PC-3 (cell line): ENCODE data around the gene ARL6IP6. TPM values are rescaled to one million over a fixed set of nuclear protein-coding genes. Genes with fewer than 3 reads are reported as not detected.

Source experiments
- ATAC-seq: fragments of 200-7000 bp; cut with Tn5 transposase; 2 replicates; pipeline ENCODE4 v1.9.1; 2020; ENCODE audit warnings: mild to moderate bottlenecking, moderate library complexity
- BruUV-seq: library from RNA; stranded (reverse); fragments of 400-500 nt; replicated peaks from 2 replicates; lab custom pipeline; 2021; lab: Mats Ljungman, UMichigan
- CTCF ChIA-PET: fragments of 300-600 bp; sonication (Branson Sonifier 250); formaldehyde crosslinking; loops from one replicate; lab custom pipeline; 2022; ENCODE audit warnings: antibody characterized with exemption; lab: Charles Lee
- POLR2A ChIA-PET: fragments of 300-600 bp; sonication (Branson Sonifier 250); formaldehyde crosslinking; loops from one replicate; lab custom pipeline; 2022; ENCODE audit warnings: antibody characterized with exemption; ENCODE audit not compliant: unreplicated experiment; lab: Charles Lee
- DNase-seq: peaks from one replicate; pipeline ENCODE4 v3.0.0-alpha.2; 2015
- H2AFZ ChIP-seq: fragments of 300-600 bp; sonication (generic); 2 replicates; pipeline ENCODE4 v1.6.0; 2016; ENCODE audit warnings: antibody characterized with exemption, low read length
- H3F3A ChIP-seq: fragments of 300-600 bp; sonication (generic); one replicate; pipeline ENCODE4 v1.6.0; 2017; ENCODE audit warnings: antibody characterized with exemption, low read length, control low read depth, mild to moderate bottlenecking; ENCODE audit not compliant: unreplicated experiment
- H3K27ac ChIP-seq: fragments of 300-600 bp; sonication (generic); 2 replicates; pipeline ENCODE4 v1.5.1; 2016; ENCODE audit warnings: mild to moderate bottlenecking, low read length
- H3K27me3 ChIP-seq: fragments of 300-600 bp; sonication (generic); 2 replicates; pipeline ENCODE4 v1.6.1; 2016; ENCODE audit warnings: low read length, mixed read lengths
- H3K36me3 ChIP-seq: fragments of 300-600 bp; sonication (generic); 2 replicates; pipeline ENCODE4 v1.6.1; 2016; ENCODE audit warnings: low read depth, mixed run types, low read length, mixed read lengths
- H3K4me1 ChIP-seq: fragments of 300-600 bp; sonication (generic); 2 replicates; pipeline ENCODE4 v1.5.1; 2016; ENCODE audit warnings: low read length; ENCODE audit not compliant: insufficient read depth
- H3K4me2 ChIP-seq: fragments of 300-600 bp; sonication (generic); 2 replicates; pipeline ENCODE4 v1.6.0; 2016; ENCODE audit warnings: low read length
- H3K4me3 ChIP-seq: fragments of 300-600 bp; sonication (generic); 2 replicates; pipeline ENCODE4 v1.5.1; 2016; ENCODE audit warnings: mild to moderate bottlenecking, low read length, mixed read lengths
- H3K79me2 ChIP-seq: fragments of 300-600 bp; sonication (generic); 2 replicates; pipeline ENCODE4 v1.6.1; 2017; ENCODE audit warnings: low read length, mixed read lengths
- H3K9ac ChIP-seq: fragments of 300-600 bp; sonication (generic); 2 replicates; pipeline ENCODE4 v1.6.0; 2016; ENCODE audit warnings: mild to moderate bottlenecking, low read length
- H3K9me2 ChIP-seq: fragments of 300-600 bp; sonication (generic); replicated peaks from 2 replicates; pipeline ENCODE4 v1.6.1; 2016; ENCODE audit warnings: mixed run types, low read length, mixed read lengths
- H3K9me3 ChIP-seq: fragments of 300-600 bp; sonication (generic); 2 replicates; pipeline ENCODE4 v1.6.1; 2016; ENCODE audit warnings: low read length, mixed read lengths
- H4K20me1 ChIP-seq: fragments of 300-600 bp; sonication (generic); 2 replicates; pipeline ENCODE4 v1.6.1; 2016; ENCODE audit warnings: low read length, mixed read lengths
- EZH2 ChIP-seq: fragments of 300-600 bp; sonication (generic); IDR thresholded peaks from one replicate; pipeline ENCODE4 v1.6.1; 2017; ENCODE audit warnings: antibody characterized with exemption, mild to moderate bottlenecking, low read length; ENCODE audit not compliant: unreplicated experiment
- EZH2phosphoT487 ChIP-seq: fragments of 300-600 bp; sonication (generic); IDR thresholded peaks from 2 replicates; pipeline ENCODE4 v1.6.1; 2018; ENCODE audit warnings: mild to moderate bottlenecking, antibody characterized with exemption, low read length, borderline replicate concordance
- intact Hi-C: fragments of 100-400 bp; cut with micrococcal nuclease; formaldehyde crosslinking; loops from 2 replicates; pipeline ENCODE4 v1.9.0; 2023
- total RNA-seq: library from RNA; depleted of rRNA; stranded (reverse); fragments of >200 nt; gene quantifications from 2 replicates; pipeline ENCODE4 v1.2.3, GENCODE V29; 2014
- TF ChIP-seq, protein P1 (sequence below): fragments of 300-600 bp; sonication (generic); conservative IDR thresholded peaks from 2 replicates; pipeline ENCODE4 v1.5.1; 2017; ENCODE audit warnings: antibody characterized with exemption, low read depth, mild to moderate bottlenecking, low read length

ARL6IP6 gene
- total RNA-seq, 1 experiment from 2014 or later: 19.0 TPM

DNA sequence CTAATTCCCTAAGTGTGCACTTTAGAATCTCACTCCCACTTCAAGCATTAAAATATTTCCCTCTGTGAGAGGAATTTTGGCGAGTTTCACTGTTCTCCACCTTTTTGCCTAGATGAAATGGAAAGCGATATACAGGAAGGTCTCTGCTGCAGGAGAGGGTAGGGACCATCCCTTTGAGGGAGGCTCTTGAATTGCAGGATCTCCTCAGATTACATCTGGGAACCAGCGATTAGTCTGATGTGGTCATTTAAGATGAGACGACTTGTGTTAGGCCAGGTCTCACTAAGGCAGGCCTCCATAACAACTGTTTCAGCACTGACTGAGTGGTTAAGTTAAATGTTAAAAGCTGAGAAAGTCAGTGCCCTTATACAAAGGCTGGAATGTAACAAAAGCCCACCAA lies 74.6 kb downstream of the ARL6IP6 start:
- ChIA-PET CTCF (no interaction called here), POLR2A (no interaction called here)
- intact Hi-C loops: no loop called here
- H3K27me3 ChIP-seq: peaks cover 3% of the 10 kb centered on the region; the same call in 1 of the 2 replicates
- H3K4me2 ChIP-seq: no peak overlapping the region
- H3K27ac ChIP-seq: no peak overlapping the region
- BruUV-seq: no TSS peak
- no peaks in the 10 kb centered on the region for H3K4me1 ChIP-seq
- ATAC-seq (no peak), DNase-seq (no peak)
- H3K9me2 ChIP-seq: no peaks in the 10 kb centered on the region
- H3F3A ChIP-seq: no peaks in the 10 kb centered on the region
- H3K9me3 ChIP-seq: no peaks in the 10 kb centered on the region
- H3K9ac ChIP-seq: no peak overlapping the region
- H3K36me3 ChIP-seq: no peaks in the 10 kb centered on the region
- H3K4me3 ChIP-seq: no peak overlapping the region
- H3K79me2 ChIP-seq: no peaks in the 10 kb centered on the region
- no peak overlapping the region for H2AFZ ChIP-seq
- TF ChIP-seq, protein P1, sequence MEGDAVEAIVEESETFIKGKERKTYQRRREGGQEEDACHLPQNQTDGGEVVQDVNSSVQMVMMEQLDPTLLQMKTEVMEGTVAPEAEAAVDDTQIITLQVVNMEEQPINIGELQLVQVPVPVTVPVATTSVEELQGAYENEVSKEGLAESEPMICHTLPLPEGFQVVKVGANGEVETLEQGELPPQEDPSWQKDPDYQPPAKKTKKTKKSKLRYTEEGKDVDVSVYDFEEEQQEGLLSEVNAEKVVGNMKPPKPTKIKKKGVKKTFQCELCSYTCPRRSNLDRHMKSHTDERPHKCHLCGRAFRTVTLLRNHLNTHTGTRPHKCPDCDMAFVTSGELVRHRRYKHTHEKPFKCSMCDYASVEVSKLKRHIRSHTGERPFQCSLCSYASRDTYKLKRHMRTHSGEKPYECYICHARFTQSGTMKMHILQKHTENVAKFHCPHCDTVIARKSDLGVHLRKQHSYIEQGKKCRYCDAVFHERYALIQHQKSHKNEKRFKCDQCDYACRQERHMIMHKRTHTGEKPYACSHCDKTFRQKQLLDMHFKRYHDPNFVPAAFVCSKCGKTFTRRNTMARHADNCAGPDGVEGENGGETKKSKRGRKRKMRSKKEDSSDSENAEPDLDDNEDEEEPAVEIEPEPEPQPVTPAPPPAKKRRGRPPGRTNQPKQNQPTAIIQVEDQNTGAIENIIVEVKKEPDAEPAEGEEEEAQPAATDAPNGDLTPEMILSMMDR: no peak
- no peak for TF ChIP-seq EZH2phosphoT487
- no peak for TF ChIP-seq EZH2
- no peaks in the 10 kb centered on the region for H4K20me1 ChIP-seq

DNA sequence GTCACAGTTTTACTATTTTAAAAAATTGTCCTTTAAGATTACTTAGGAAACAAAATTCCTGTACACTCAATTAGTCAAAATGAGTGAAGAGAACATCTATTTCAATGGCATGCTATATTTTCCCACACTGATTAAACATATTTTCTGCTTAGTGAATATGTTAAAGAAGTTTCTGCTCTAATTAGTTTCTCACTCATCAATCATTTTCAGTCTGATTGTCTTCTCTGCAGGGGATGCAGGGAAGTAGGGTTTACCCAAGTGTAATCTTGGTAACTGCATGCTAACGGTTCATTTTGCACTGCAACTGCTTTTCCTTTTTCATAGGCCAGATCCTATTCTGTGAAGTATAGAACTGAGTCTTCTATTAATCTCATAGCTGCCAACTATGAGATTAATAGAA lies 78.5 kb downstream of the ARL6IP6 start:
- Histone ChIP-seq H3K9me2 (no peaks in the 10 kb centered on the region), H3K4me1 (no peaks in the 10 kb centered on the region), H3F3A (no peaks in the 10 kb centered on the region), H2AFZ (no peak overlapping the region), H4K20me1 (no peaks in the 10 kb centered on the region), H3K79me2 (no peaks in the 10 kb centered on the region), H3K9me3 (no peaks in the 10 kb centered on the region), H3K27ac (no peak overlapping the region), H3K4me2 (no peak overlapping the region), H3K36me3 (no peaks in the 10 kb centered on the region), H3K4me3 (no peak overlapping the region), H3K27me3 (peaks cover 15% of the 10 kb centered on the region), H3K9ac (no peak overlapping the region)
- DNase-seq: no peak
- ATAC-seq: no peak
- TF ChIP-seq EZH2phosphoT487 (no peak), EZH2 (no peak)
- TF ChIP-seq, protein P1: no peak
- intact Hi-C loops: no loop called here
- CTCF ChIA-PET: no interaction called here
- POLR2A ChIA-PET: no interaction called here
- BruUV-seq: no TSS peak

DNA sequence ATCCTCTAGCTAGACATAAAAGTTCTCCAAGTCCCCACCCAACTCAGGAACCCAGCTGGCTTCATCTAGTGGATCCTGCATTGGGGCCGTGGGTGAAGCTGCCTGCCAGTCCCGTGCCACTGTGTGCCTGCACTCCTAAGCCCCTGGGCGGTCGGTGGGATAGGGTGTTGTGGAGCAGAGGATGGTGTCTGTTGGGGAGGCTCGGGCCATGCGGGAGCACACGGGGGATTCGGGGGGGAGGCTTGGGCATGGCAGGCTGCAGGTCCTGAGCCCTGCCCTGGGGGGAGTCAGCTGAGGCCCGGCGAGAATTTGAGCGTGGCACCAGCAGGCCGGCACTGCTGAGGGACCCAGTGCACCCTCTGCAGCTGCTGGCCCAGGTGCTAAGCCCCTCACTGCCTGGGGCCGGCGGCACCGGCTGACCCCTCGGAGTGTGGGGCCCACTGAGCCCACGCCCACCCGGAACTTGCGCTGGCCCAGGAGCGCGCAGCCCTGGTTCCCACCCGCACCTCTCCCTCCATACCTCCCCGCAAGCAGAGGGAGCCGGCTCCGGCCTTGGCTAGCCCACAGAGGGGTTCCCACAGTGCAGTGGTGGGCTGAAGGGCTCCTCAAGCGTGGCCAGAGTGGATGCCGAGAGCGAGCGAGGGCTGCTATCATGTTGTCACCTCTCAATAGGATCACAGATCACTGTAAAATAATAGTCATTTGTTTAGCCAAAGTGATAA lies 86.4 kb downstream of the ARL6IP6 start:
- TF ChIP-seq, protein P1: no peak
- TF ChIP-seq EZH2 (no peak), EZH2phosphoT487 (no peak)
- no peaks in the 10 kb centered on the region for H3K36me3 ChIP-seq
- no peak overlapping the region for H3K9ac ChIP-seq
- H3K27me3 ChIP-seq: peaks cover 38% of the 10 kb centered on the region
- no TSS peak for BruUV-seq
- H4K20me1 ChIP-seq: no peaks in the 10 kb centered on the region
- no peak overlapping the region for H3K27ac ChIP-seq
- H3K9me3 ChIP-seq: no peaks in the 10 kb centered on the region
- H2AFZ ChIP-seq: no peak overlapping the region
- no peak for DNase-seq
- no peaks in the 10 kb centered on the region for H3F3A ChIP-seq
- ChIA-PET POLR2A (no interaction called here), CTCF (no interaction called here)
- H3K4me1 ChIP-seq: no peaks in the 10 kb centered on the region
- no peak for ATAC-seq
- H3K79me2 ChIP-seq: no peaks in the 10 kb centered on the region
- intact Hi-C loops: no loop called here
- no peak overlapping the region for H3K4me2 ChIP-seq
- no peaks in the 10 kb centered on the region for H3K9me2 ChIP-seq
- H3K4me3 ChIP-seq: no peak overlapping the region
